Measurements from ENCODE around the gene CALML6.

Gene CALML6

GRCh38 chr1:1942753-1943656 lies 27.9 kb downstream of the CALML6 start:
- no peak for DNase-seq (ENCODE audit: low spot score)

GRCh38 chr1:1943834-1944570 lies 28.9 kb downstream of the CALML6 start:
- peak; percentile 73 for DNase-seq (ENCODE audit: low spot score)

GRCh38 chr1:1945782-1946393 lies 30.8 kb downstream of the CALML6 start:
- no peak for DNase-seq (ENCODE audit: low spot score)

- DNase-seq (ENCODE audit: low spot score), result no peak
These were observed 31.5 kb downstream of the CALML6 start for GRCh38 chr1:1946540-1946939.

- no peak for DNase-seq (ENCODE audit: low spot score)
These were observed 32.4 kb downstream of the CALML6 start for GRCh38 chr1:1947493-1947892.

- no peak for DNase-seq (ENCODE audit: low spot score)
These were observed 33.7 kb downstream of the CALML6 start for GRCh38 chr1:1948783-1949182.

- no peak for DNase-seq (ENCODE audit: low spot score)
These were observed 35.9 kb downstream of the CALML6 start for GRCh38 chr1:1950940-1951339.

- DNase-seq (ENCODE audit: low spot score), result no peak
These were observed 39.0 kb downstream of the CALML6 start for GRCh38 chr1:1954015-1954414.

- no peak for DNase-seq (ENCODE audit: low spot score)
These were observed 39.9 kb downstream of the CALML6 start for GRCh38 chr1:1954831-1955441.

GRCh38 chr1:1955621-1956094 lies 40.6 kb downstream of the CALML6 start:
- DNase-seq (ENCODE audit: low spot score), result no peak

GRCh38 chr1:1956101-1956500 lies 41.0 kb downstream of the CALML6 start:
- DNase-seq (ENCODE audit: low spot score), result no peak

- DNase-seq (ENCODE audit: low spot score), result no peak
These were observed 41.8 kb downstream of the CALML6 start for GRCh38 chr1:1956586-1957532.

- DNase-seq (ENCODE audit: low spot score), result no peak
These were observed 42.5 kb downstream of the CALML6 start for GRCh38 chr1:1957533-1957961.

- DNase-seq (ENCODE audit: low spot score), result no peak
These were observed 43.0 kb downstream of the CALML6 start for GRCh38 chr1:1958071-1958541.

GRCh38 chr1:1959459-1959839 lies 44.4 kb downstream of the CALML6 start:
- DNase-seq (ENCODE audit: low spot score), result no peak

- DNase-seq (ENCODE audit: low spot score), result peak; percentile 80
These were observed 44.9 kb downstream of the CALML6 start for GRCh38 chr1:1959840-1960479.

GRCh38 chr1:1960480-1961196 lies 45.6 kb downstream of the CALML6 start:
- no peak for DNase-seq (ENCODE audit: low spot score)

GRCh38 chr1:1962752-1963151 lies 47.7 kb downstream of the CALML6 start:
- no peak for DNase-seq (ENCODE audit: low spot score)

GRCh38 chr1:1963570-1963969 lies 48.5 kb downstream of the CALML6 start:
- DNase-seq (ENCODE audit: low spot score), result no peak

GRCh38 chr1:1964811-1965210 lies 49.8 kb downstream of the CALML6 start:
- no peak for DNase-seq (ENCODE audit: low spot score)
